ENCODE results near the gene VPS25. TPM values are rescaled to one million over a fixed set of nuclear protein-coding genes. Genes with fewer than 3 reads are reported as not detected.
"Not testable (repeated sequence)": the region's sequence is repeated elsewhere in the genome, so short reads cannot be mapped to it uniquely, and the experiment has no call there.

The VPS25 gene
- total RNA-seq = 38.6 TPM

GRCh38 chr17:42773290-42774035 lies at the start of gene VPS25:
Gene VPS25, plus strand, starts transcription at chr17:42773449. Its CDS starts 27 bp downstream, at chr17:42773476.
- peak within 1 kb of the TSS; percentile 97 to 99 (median 97) for H3K4me3 ChIP-seq (ENCODE audit: low read length in 3 of 3)
- H3K36me3 ChIP-seq (ENCODE audit: control insufficient read depth in 3 of 3, insufficient read depth in 3 of 3, low read length in 3 of 3) = peaks cover 21 to 25% (median 21%) of the 10 kb centered on the region in 3 donors
- H3K27ac ChIP-seq (ENCODE audit: low read depth, low read length) = peak within 1 kb of the TSS; percentile 75
- no peaks in the 10 kb centered on the region for H3K27me3 ChIP-seq (ENCODE audit: control insufficient read depth in 3 of 3, insufficient read depth in 3 of 3, low read length in 3 of 3)
- no peaks in the 10 kb centered on the region for H3K9me3 ChIP-seq (ENCODE audit: control insufficient read depth in 3 of 3, low read length in 3 of 3)
- H3K4me1 ChIP-seq (ENCODE audit: control insufficient read depth in 3 of 3, insufficient read depth in 3 of 3, low read length in 3 of 3) = peaks cover 8 to 19% (median 14%) of the 10 kb centered on the region in 3 donors
- peak within 1 kb of the TSS; percentile 92 to 97 (median 96) for H3K9ac ChIP-seq (ENCODE audit: low read depth in 1 of 3, low read length in 3 of 3)

- H3K4me1 ChIP-seq (ENCODE audit: control insufficient read depth in 3 of 3, insufficient read depth in 3 of 3, low read length in 3 of 3) = no peaks in the 10 kb centered on the region
- H3K9me3 ChIP-seq (ENCODE audit: control insufficient read depth in 3 of 3, low read length in 3 of 3) = no peaks in the 10 kb centered on the region
- no peaks in the 10 kb centered on the region for H3K27me3 ChIP-seq (ENCODE audit: control insufficient read depth in 3 of 3, insufficient read depth in 3 of 3, low read length in 3 of 3)
- H3K36me3 ChIP-seq (ENCODE audit: control insufficient read depth in 3 of 3, insufficient read depth in 3 of 3, low read length in 3 of 3) = peaks cover 41 to 67% (median 50%) of the 10 kb centered on the region in 3 donors
- H3K9ac ChIP-seq (ENCODE audit: low read depth in 1 of 3, low read length in 3 of 3) = no peak overlapping the region
- no peak overlapping the region for H3K27ac ChIP-seq (ENCODE audit: low read depth, low read length)
- no peak overlapping the region for H3K4me3 ChIP-seq (ENCODE audit: low read length in 3 of 3)
Measured at GRCh38 chr17:42723636-42724035, 49.6 kb upstream of the VPS25 start.

- Histone ChIP-seq H3K9ac (ENCODE audit: low read depth in 1 of 3, low read length in 3 of 3) (no peak overlapping the region), H3K27ac (ENCODE audit: low read depth, low read length) (no peak overlapping the region), H3K9me3 (ENCODE audit: control insufficient read depth in 3 of 3, low read length in 3 of 3) (no peaks in the 10 kb centered on the region), H3K4me1 (ENCODE audit: control insufficient read depth in 3 of 3, insufficient read depth in 3 of 3, low read length in 3 of 3) (no peaks in the 10 kb centered on the region), H3K36me3 (ENCODE audit: control insufficient read depth in 3 of 3, insufficient read depth in 3 of 3, low read length in 3 of 3) (peaks cover 38 to 62% (median 41%) of the 10 kb centered on the region in 3 donors), H3K4me3 (ENCODE audit: low read length in 3 of 3) (no peak overlapping the region), H3K27me3 (ENCODE audit: control insufficient read depth in 3 of 3, insufficient read depth in 3 of 3, low read length in 3 of 3) (no peaks in the 10 kb centered on the region)
Measured at GRCh38 chr17:42725143-42725542, 48.1 kb upstream of the VPS25 start.

- Histone ChIP-seq H3K4me1 (ENCODE audit: control insufficient read depth in 3 of 3, insufficient read depth in 3 of 3, low read length in 3 of 3) (peaks cover 19 to 22% (median 21%) of the 10 kb centered on the region in 3 donors), H3K27ac (ENCODE audit: low read depth, low read length) (no peak overlapping the region), H3K9ac (ENCODE audit: low read depth in 1 of 3, low read length in 3 of 3) (no peak overlapping the region), H3K4me3 (ENCODE audit: low read length in 3 of 3) (no peak overlapping the region), H3K36me3 (ENCODE audit: control insufficient read depth in 3 of 3, insufficient read depth in 3 of 3, low read length in 3 of 3) (no peaks in the 10 kb centered on the region), H3K27me3 (ENCODE audit: control insufficient read depth in 3 of 3, insufficient read depth in 3 of 3, low read length in 3 of 3) (no peaks in the 10 kb centered on the region), H3K9me3 (ENCODE audit: control insufficient read depth in 3 of 3, low read length in 3 of 3) (no peaks in the 10 kb centered on the region)
Measured at GRCh38 chr17:42740699-42741098, 32.5 kb upstream of the VPS25 start.

GRCh38 chr17:42742916-42743315 lies 30.3 kb upstream of the VPS25 start:
- H3K9me3 ChIP-seq (ENCODE audit: control insufficient read depth in 3 of 3, low read length in 3 of 3); H3K4me3 ChIP-seq (ENCODE audit: low read length in 3 of 3); H3K36me3 ChIP-seq (ENCODE audit: control insufficient read depth in 3 of 3, insufficient read depth in 3 of 3, low read length in 3 of 3); H3K27me3 ChIP-seq (ENCODE audit: control insufficient read depth in 3 of 3, insufficient read depth in 3 of 3, low read length in 3 of 3); H3K27ac ChIP-seq (ENCODE audit: low read depth, low read length): not testable (repeated sequence)
- Histone ChIP-seq H3K4me1 (ENCODE audit: control insufficient read depth in 3 of 3, insufficient read depth in 3 of 3, low read length in 3 of 3) (peaks cover 16 to 22% (median 18%) of the 10 kb centered on the region in 3 donors), H3K9ac (ENCODE audit: low read depth in 1 of 3, low read length in 3 of 3) (peak overlapping the region in 1 of 3 donors; percentile 16)

GRCh38 chr17:42743595-42744282 lies 29.5 kb upstream of the VPS25 start:
- peak overlapping the region; percentile 79 to 91 (median 87) for H3K9ac ChIP-seq (ENCODE audit: low read depth in 1 of 3, low read length in 3 of 3)
- peak overlapping the region; percentile 88 to 94 (median 91) for H3K4me3 ChIP-seq (ENCODE audit: low read length in 3 of 3)
- no peaks in the 10 kb centered on the region for H3K36me3 ChIP-seq (ENCODE audit: control insufficient read depth in 3 of 3, insufficient read depth in 3 of 3, low read length in 3 of 3)
- H3K27ac ChIP-seq (ENCODE audit: low read depth, low read length) = peak overlapping the region; percentile 90
- peaks cover 16 to 22% (median 18%) of the 10 kb centered on the region in 3 donors for H3K4me1 ChIP-seq (ENCODE audit: control insufficient read depth in 3 of 3, insufficient read depth in 3 of 3, low read length in 3 of 3)
- no peaks in the 10 kb centered on the region for H3K27me3 ChIP-seq (ENCODE audit: control insufficient read depth in 3 of 3, insufficient read depth in 3 of 3, low read length in 3 of 3)
- no peaks in the 10 kb centered on the region for H3K9me3 ChIP-seq (ENCODE audit: control insufficient read depth in 3 of 3, low read length in 3 of 3)

GRCh38 chr17:42744283-42744805 lies 28.9 kb upstream of the VPS25 start:
- peak overlapping the region; percentile 90 for H3K27ac ChIP-seq (ENCODE audit: low read depth, low read length)
- no peaks in the 10 kb centered on the region for H3K27me3 ChIP-seq (ENCODE audit: control insufficient read depth in 3 of 3, insufficient read depth in 3 of 3, low read length in 3 of 3)
- H3K4me1 ChIP-seq (ENCODE audit: control insufficient read depth in 3 of 3, insufficient read depth in 3 of 3, low read length in 3 of 3) = peaks cover 20 to 26% (median 21%) of the 10 kb centered on the region in 3 donors
- H3K36me3 ChIP-seq (ENCODE audit: control insufficient read depth in 3 of 3, insufficient read depth in 3 of 3, low read length in 3 of 3) = no peaks in the 10 kb centered on the region
- peak overlapping the region; percentile 88 to 94 (median 91) for H3K4me3 ChIP-seq (ENCODE audit: low read length in 3 of 3)
- no peaks in the 10 kb centered on the region for H3K9me3 ChIP-seq (ENCODE audit: control insufficient read depth in 3 of 3, low read length in 3 of 3)
- H3K9ac ChIP-seq (ENCODE audit: low read depth in 1 of 3, low read length in 3 of 3) = peak overlapping the region; percentile 79 to 91 (median 87)

GRCh38 chr17:42744806-42745617 lies 28.2 kb upstream of the VPS25 start, which contains the start of gene EZH1:
Gene EZH1, minus strand, starts transcription at chr17:42745040. Its CDS starts 16,099 bp downstream, at chr17:42728941.
- H3K4me3 ChIP-seq (ENCODE audit: low read length in 3 of 3) = peak within 1 kb of the TSS; percentile 88 to 94 (median 91)
- H3K27ac ChIP-seq (ENCODE audit: low read depth, low read length) = peak within 1 kb of the TSS; percentile 90
- no peaks in the 10 kb centered on the region for H3K9me3 ChIP-seq (ENCODE audit: control insufficient read depth in 3 of 3, low read length in 3 of 3)
- no peaks in the 10 kb centered on the region for H3K36me3 ChIP-seq (ENCODE audit: control insufficient read depth in 3 of 3, insufficient read depth in 3 of 3, low read length in 3 of 3)
- peaks cover 26 to 28% (median 28%) of the 10 kb centered on the region in 3 donors for H3K4me1 ChIP-seq (ENCODE audit: control insufficient read depth in 3 of 3, insufficient read depth in 3 of 3, low read length in 3 of 3)
- no peaks in the 10 kb centered on the region for H3K27me3 ChIP-seq (ENCODE audit: control insufficient read depth in 3 of 3, insufficient read depth in 3 of 3, low read length in 3 of 3)
- H3K9ac ChIP-seq (ENCODE audit: low read depth in 1 of 3, low read length in 3 of 3) = peak within 1 kb of the TSS; percentile 79 to 91 (median 87)

GRCh38 chr17:42748202-42748907 lies 24.9 kb upstream of the VPS25 start:
- H3K4me3 ChIP-seq (ENCODE audit: low read length in 3 of 3) = no peak overlapping the region
- H3K9ac ChIP-seq (ENCODE audit: low read depth in 1 of 3, low read length in 3 of 3) = no peak overlapping the region
- H3K9me3 ChIP-seq (ENCODE audit: control insufficient read depth in 3 of 3, low read length in 3 of 3) = no peaks in the 10 kb centered on the region
- H3K27me3 ChIP-seq (ENCODE audit: control insufficient read depth in 3 of 3, insufficient read depth in 3 of 3, low read length in 3 of 3) = no peaks in the 10 kb centered on the region
- peak overlapping the region; percentile 23 for H3K27ac ChIP-seq (ENCODE audit: low read depth, low read length)
- no peaks in the 10 kb centered on the region for H3K36me3 ChIP-seq (ENCODE audit: control insufficient read depth in 3 of 3, insufficient read depth in 3 of 3, low read length in 3 of 3)
- H3K4me1 ChIP-seq (ENCODE audit: control insufficient read depth in 3 of 3, insufficient read depth in 3 of 3, low read length in 3 of 3) = peaks cover 19 to 33% (median 32%) of the 10 kb centered on the region in 3 donors
